PC-3 (cell line): Measurements from ENCODE around the gene KCNQ1.

ENCODE experiments used
- CTCF ChIP-seq: fragments of 300-600 bp; sonication (generic); conservative IDR thresholded peaks from 2 replicates; pipeline ENCODE4 v1.5.1; 2017; ENCODE audit warnings: antibody characterized with exemption, low read depth, mild to moderate bottlenecking, low read length
- EZH2phosphoT487 ChIP-seq: fragments of 300-600 bp; sonication (generic); IDR thresholded peaks from 2 replicates; pipeline ENCODE4 v1.6.1; 2018; ENCODE audit warnings: mild to moderate bottlenecking, antibody characterized with exemption, low read length, borderline replicate concordance

- TF ChIP-seq CTCF (no peak), EZH2phosphoT487 (no peak)
These were observed 104.7 kb downstream of the KCNQ1 start for GRCh38 chr11:2549491-2549875.
